CD4-positive, alpha-beta T cell (primary cell): Measurements from ENCODE around the gene GIGYF1. TPM values are rescaled to one million over a fixed set of nuclear protein-coding genes. Genes with fewer than 3 reads are reported as not detected.

ENCODE experiments used
- ATAC-seq: fragments of 200-7000 bp; cut with Tn5 transposase; one replicate; pipeline ENCODE4 v1.10.0; 2022; ENCODE audit warnings: mild to moderate bottlenecking; ENCODE audit not compliant: poor library complexity
- CTCF ChIA-PET: fragments of 350-600 bp; sonication (Branson Sonifier 250); formaldehyde crosslinking; loops from one replicate; lab custom pipeline; 2021; ENCODE audit warnings: antibody characterized with exemption, inconsistent platforms; lab: Charles Lee
- POLR2A ChIA-PET: fragments of 350-600 bp; sonication (Branson Sonifier 250); formaldehyde crosslinking; loops from one replicate; lab custom pipeline; 2021; ENCODE audit warnings: antibody characterized with exemption, inconsistent platforms; lab: Charles Lee
- DNase-seq, 14 experiments: peaks; one replicate each; pipeline ENCODE4 v3.0.0-alpha.2; 2013 to 2020; ENCODE audit warnings: mixed read lengths in 2 of 14
- H3K27ac ChIP-seq, 2 donors: one replicate each; pipeline versions ENCODE4 v1.5.1 to v1.7.0; 2013; ENCODE audit warnings: low read length in 2 of 2, low read depth in 1 of 2, mild to moderate bottlenecking in 1 of 2
- H3K27me3 ChIP-seq, 2 experiments: 1 replicate in 1 of 2; 2 replicates in 1 of 2; pipeline versions ENCODE4 v1.6.1 to v1.7.0; 2013; ENCODE audit warnings: low read length in 2 of 2, control low read depth in 1 of 2, mild to moderate bottlenecking in 1 of 2, moderate library complexity in 1 of 2; ENCODE audit not compliant: insufficient read depth in 2 of 2, control insufficient read depth in 1 of 2
- H3K36me3 ChIP-seq: one replicate; pipeline ENCODE4 v1.6.1; 2013; ENCODE audit warnings: low read length, control low read depth; ENCODE audit not compliant: insufficient read depth
- H3K4me1 ChIP-seq: one replicate; pipeline ENCODE4 v1.6.1; 2013; ENCODE audit warnings: low read length, control low read depth; ENCODE audit not compliant: insufficient read depth
- H3K4me3 ChIP-seq: one replicate; pipeline ENCODE4 v1.5.1; 2013; ENCODE audit warnings: mild to moderate bottlenecking, low read length, moderate library complexity
- H3K9me3 ChIP-seq, 2 experiments: 1 replicate in 1 of 2; 2 replicates in 1 of 2; pipeline versions ENCODE4 v1.6.1 to v1.7.0; 2013; ENCODE audit warnings: low read length in 2 of 2, mild to moderate bottlenecking in 2 of 2, control low read depth in 1 of 2, moderate library complexity in 1 of 2; ENCODE audit not compliant: control insufficient read depth in 1 of 2, insufficient read depth in 1 of 2
- H3K27ac Mint-ChIP-seq: one replicate; pipeline ENCODE4 v1.8.0; 2020; ENCODE audit warnings: mixed read lengths
- H3K27me3 Mint-ChIP-seq: one replicate; pipeline ENCODE4 v1.8.0; 2021; ENCODE audit warnings: mixed read lengths
- H3K36me3 Mint-ChIP-seq: one replicate; pipeline ENCODE4 v1.8.0; 2021; ENCODE audit warnings: low read depth, mixed read lengths
- H3K4me1 Mint-ChIP-seq: one replicate; pipeline ENCODE4 v1.8.0; 2021; ENCODE audit warnings: low read depth, mixed read lengths
- H3K4me3 Mint-ChIP-seq: one replicate; pipeline ENCODE4 v1.8.0; 2020; ENCODE audit warnings: mild to moderate bottlenecking, mixed read lengths
- H3K9me3 Mint-ChIP-seq: one replicate; pipeline ENCODE4 v1.8.0; 2020; ENCODE audit warnings: mixed read lengths
- CTCF ChIP-seq: fragments of 200-600 bp; IDR thresholded peaks from one replicate; pipeline ENCODE4 v1.8.0; 2022; ENCODE audit warnings: antibody characterized with exemption, mild to moderate bottlenecking
- intact Hi-C, 2 experiments: fragments of 100-400 bp; cut with DNase I in 1 of 2; cut with micrococcal nuclease in 1 of 2; formaldehyde crosslinking; loops; one replicate each; pipeline versions ENCODE4 v1.15.1 to v1.9.0; 2023 to 2025; cut with DNase I, micrococcal nuclease
- total RNA-seq, 174 experiments: library from RNA in 2 of 174; stranded (reverse) in 2 of 174; gene quantifications; one replicate each; pipeline ENCODE4 v1.2.3 and lab custom pipeline; 2021 to 2026

GIGYF1 gene
- total RNA-seq, 2 experiments from 2014 or later = 75.5 to 78.8 TPM

DNA sequence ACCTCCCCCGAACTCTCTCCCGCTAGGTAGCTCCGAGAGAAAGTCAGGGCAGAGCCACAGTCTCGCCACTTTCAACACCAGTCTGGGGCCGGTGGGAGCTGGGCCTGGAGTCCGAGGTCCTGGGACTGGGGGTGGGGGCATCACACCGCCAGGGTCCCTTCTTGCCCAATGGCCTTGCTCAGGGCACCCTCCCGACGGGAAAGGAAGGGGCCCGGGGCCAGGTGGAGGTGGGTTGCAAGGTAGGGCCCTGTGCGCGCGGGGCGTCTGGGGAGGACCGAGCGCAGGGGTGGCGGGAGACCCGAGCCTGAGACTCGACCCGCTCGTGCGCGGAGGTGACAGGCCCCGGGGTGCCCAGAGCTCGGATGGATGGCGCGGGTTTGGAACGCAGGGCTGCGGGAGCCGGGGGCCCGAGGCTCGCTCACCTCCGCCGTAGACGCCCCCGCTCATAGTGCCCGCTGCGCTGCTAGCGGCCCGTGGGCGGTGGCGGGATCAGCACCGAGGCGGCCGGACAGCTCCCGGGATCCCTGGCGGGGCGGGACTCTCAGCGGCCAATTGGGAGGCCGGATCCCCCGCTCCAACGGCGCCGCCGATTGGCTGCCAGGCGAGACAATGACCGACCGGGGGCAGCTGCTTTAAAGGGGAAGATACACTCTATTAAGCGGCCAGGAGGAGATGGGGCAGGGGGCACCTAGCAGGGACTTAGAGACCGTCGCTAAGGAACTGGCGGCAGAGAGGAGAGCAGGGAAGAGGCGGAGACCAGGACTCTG lies 38.0 kb downstream of the GIGYF1 start, which contains the start of gene ACTL6B:
Gene ACTL6B (minus strand): TSS at position 541 of the 767 bp plus-strand sequence. CDS start 94 bp downstream, at position 447.
- no peaks in the 10 kb centered on the region for H3K36me3 ChIP-seq
- H3K36me3 Mint-ChIP-seq = no peaks in the 10 kb centered on the region
- TF ChIP-seq CTCF = no peak
- peaks cover 8% of the 10 kb centered on the region for H3K4me1 ChIP-seq
- ATAC-seq (peak; percentile 79), DNase-seq (peak in 12 of 14 experiments; percentile 34 to 71 (median 42))
- peaks cover 51% of the 10 kb centered on the region for H3K27me3 Mint-ChIP-seq
- no peak within 1 kb of the TSS for H3K27ac ChIP-seq
- peaks cover 0 to 22% of the 10 kb centered on the region in 2 experiments for H3K9me3 ChIP-seq
- no peak within 1 kb of the TSS for H3K4me3 ChIP-seq
- POLR2A ChIA-PET = interaction anchor here (1.0 kb wide), 1 partner anchor 43 kb away, joined by 3 read pairs; the partner anchor contains the start of gene MOSPD3
- CTCF ChIA-PET = no interaction called here
- peaks cover 35 to 53% of the 10 kb centered on the region in 2 experiments for H3K27me3 ChIP-seq
- H3K27ac Mint-ChIP-seq = no peak within 1 kb of the TSS
- no peaks in the 10 kb centered on the region for H3K9me3 Mint-ChIP-seq
- intact Hi-C loops = no loop called here
- H3K4me3 Mint-ChIP-seq = no peak within 1 kb of the TSS
- H3K4me1 Mint-ChIP-seq = peaks cover 5% of the 10 kb centered on the region

DNA sequence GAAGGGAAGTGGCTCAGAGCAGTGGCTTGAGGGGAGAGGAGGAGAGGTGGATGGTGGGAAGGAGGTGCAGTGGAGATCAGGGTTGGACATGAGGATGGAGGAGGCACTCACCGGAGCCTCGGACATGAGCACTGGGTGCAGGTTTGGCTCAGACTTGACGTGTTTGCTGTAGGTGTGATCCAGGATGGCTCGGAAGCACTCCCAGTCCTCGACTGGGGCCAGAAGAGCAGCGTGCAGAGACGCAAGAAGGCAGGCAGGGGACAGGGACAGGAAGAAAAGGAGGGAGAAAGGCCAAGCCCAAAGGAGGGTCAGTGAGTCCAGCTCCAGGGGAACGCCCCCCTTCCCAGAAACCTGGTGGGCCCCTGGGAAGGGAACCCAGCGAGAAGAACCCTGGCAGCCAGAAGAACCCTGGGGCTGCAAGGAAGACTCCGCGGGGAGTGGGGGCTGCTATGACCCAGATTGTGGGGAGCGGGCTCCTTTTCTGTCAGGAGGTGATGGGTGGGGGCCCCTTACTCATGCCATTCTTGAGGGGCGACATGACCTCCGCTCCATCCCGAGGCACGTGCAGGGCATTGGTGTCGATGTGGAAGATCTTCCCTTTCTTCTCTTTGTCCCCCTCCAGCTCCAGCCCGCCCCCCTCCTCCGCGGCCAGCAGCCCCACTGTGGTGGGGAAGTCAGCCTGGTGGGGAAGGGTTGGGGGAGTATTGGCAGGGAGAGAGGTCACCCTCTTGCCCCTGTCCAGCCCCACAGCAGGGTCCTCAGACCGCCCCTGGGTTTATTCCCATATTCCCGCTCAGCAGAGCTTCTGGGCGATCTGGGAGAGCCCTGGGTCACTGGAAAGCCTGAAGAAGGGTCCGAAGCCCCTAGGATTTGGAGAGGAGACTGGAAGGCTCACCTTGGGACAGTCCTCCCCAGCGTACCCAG lies 38.9 kb downstream of the GIGYF1 start:
- POLR2A ChIA-PET = no interaction called here
- H3K36me3 Mint-ChIP-seq = no peaks in the 10 kb centered on the region
- peaks cover 33 to 53% of the 10 kb centered on the region in 2 experiments for H3K27me3 ChIP-seq
- CTCF ChIA-PET = no interaction called here
- no peak for DNase-seq
- H3K36me3 ChIP-seq = no peaks in the 10 kb centered on the region
- H3K27ac ChIP-seq = no peak overlapping the region
- ATAC-seq = no peak
- no peaks in the 10 kb centered on the region for H3K9me3 Mint-ChIP-seq
- no peak overlapping the region for H3K27ac Mint-ChIP-seq
- H3K4me1 ChIP-seq = peaks cover 8% of the 10 kb centered on the region
- peaks cover 58% of the 10 kb centered on the region for H3K27me3 Mint-ChIP-seq
- TF ChIP-seq CTCF = no peak
- peaks cover 0 to 22% of the 10 kb centered on the region in 2 experiments for H3K9me3 ChIP-seq
- no peak overlapping the region for H3K4me3 Mint-ChIP-seq
- H3K4me3 ChIP-seq = no peak overlapping the region
- H3K4me1 Mint-ChIP-seq = peaks cover 5% of the 10 kb centered on the region
- intact Hi-C loops = no loop called here

GRCh38 chr7:100649826-100650565 lies 44.1 kb downstream of the GIGYF1 start:
- no peaks in the 10 kb centered on the region for H3K36me3 ChIP-seq
- no peak overlapping the region for H3K27ac Mint-ChIP-seq
- no peak overlapping the region for H3K4me3 ChIP-seq
- no peaks in the 10 kb centered on the region for H3K4me1 ChIP-seq
- ATAC-seq (no peak), DNase-seq (no peak)
- CTCF ChIA-PET = no interaction called here
- no peak overlapping the region for H3K27ac ChIP-seq
- intact Hi-C loops = no loop called here
- no peaks in the 10 kb centered on the region for H3K9me3 Mint-ChIP-seq
- TF ChIP-seq CTCF = no peak
- H3K9me3 ChIP-seq = peaks cover 0 to 3% of the 10 kb centered on the region in 2 experiments
- H3K4me3 Mint-ChIP-seq = no peak overlapping the region
- peaks cover 5% of the 10 kb centered on the region for H3K4me1 Mint-ChIP-seq
- peaks cover 31% of the 10 kb centered on the region for H3K27me3 Mint-ChIP-seq
- POLR2A ChIA-PET = interaction anchor here (0.7 kb wide), 1 partner anchor 161 kb away, joined by 3 read pairs; no protein-coding TSS in a partner anchor
- H3K36me3 Mint-ChIP-seq = no peaks in the 10 kb centered on the region
- peaks cover 8 to 9% of the 10 kb centered on the region in 2 experiments for H3K27me3 ChIP-seq
